Ovary (tissue), 9 donors: ENCODE data around the gene KLF16. TPM values are rescaled to one million over a fixed set of nuclear protein-coding genes. Genes with fewer than 3 reads are reported as not detected.
A peak's percentile ranks its signal among the peaks of the same experiment; 100 is the strongest.

Experiments
- DNase-seq, 5 donors: peaks; one replicate each; pipeline ENCODE4 v3.0.0-alpha.2; 2019 to 2020
- H3K27ac ChIP-seq, 2 donors: fragments of 200-600 bp; one replicate each; pipeline versions ENCODE4 v1.5.1 to v1.8.0; 2019 to 2022
- H3K27me3 ChIP-seq: fragments of 200-600 bp; one replicate; pipeline ENCODE4 v1.8.0; 2022
- H3K36me3 ChIP-seq: fragments of 200-600 bp; sonication (generic); one replicate; pipeline ENCODE4 v1.5.1; 2019
- H3K4me1 ChIP-seq: one replicate; pipeline ENCODE4 v1.8.1; 2013; ENCODE audit warnings: mild to moderate bottlenecking, moderate library complexity; ENCODE audit not compliant: insufficient read depth
- H3K4me3 ChIP-seq: fragments of 200-600 bp; sonication (generic); one replicate; pipeline ENCODE4 v1.5.1; 2017
- H3K9me3 ChIP-seq, 2 donors: fragments of 200-600 bp in 1 of 2; sonication (generic) in 1 of 2; one replicate each; pipeline versions ENCODE4 v1.5.1 to v1.8.1; 2013 to 2019; ENCODE audit warnings: mild to moderate bottlenecking in 1 of 2, moderate library complexity in 1 of 2
- EP300 ChIP-seq: sonication (generic); formaldehyde crosslinking; IDR thresholded peaks from one replicate; pipeline ENCODE4 v1.6.1; 2017; ENCODE audit warnings: antibody characterized with exemption
- POLR2A ChIP-seq: fragments of 450-650 bp; IDR thresholded peaks from one replicate; pipeline ENCODE4 v1.6.1; 2017; ENCODE audit warnings: antibody characterized with exemption, mild to moderate bottlenecking, moderate library complexity
- WGBS, 3 donors: extraction: QIAGEN DNeasy Blood & Tissue Kit in 1 of 3; methylation state at CpG; one replicate each; pipeline versions ENCODE4 v1.1.5 to v1.1.7; 2013 to 2017; 5-methylcytosine and 5-hydroxymethylcytosine counted together
- intact Hi-C, 4 donors: fragments of 100-400 bp; cut with DNase I; formaldehyde crosslinking; loops; one replicate each; pipeline versions ENCODE4 v1.11.0 to v1.15.1; 2022 to 2023
- polyA plus RNA-seq, 2 donors: library from polyadenylated mRNA; stranded (reverse); fragments of 200-250 nt in 1 of 2; fragments of 350-450 nt in 1 of 2; fragmentation: Illumina TruSeq in 1 of 2; extraction: RNeasy Lipid Tissue Mini Kit (QIAGEN cat#74804) in 1 of 2; gene quantifications; one replicate each; pipeline ENCODE4 v1.2.3, GENCODE V29; 2013 to 2014
- total RNA-seq, 7 donors: library from RNA; depleted of rRNA in 2 of 7; stranded (reverse); fragments of >200 nt in 2 of 7; fragmentation: NEBNext Ultra II Directional in 3 of 7; extraction: Animal tissue kit (Norgen Biotek cat#: 25700) in 3 of 7; gene quantifications; one replicate each; pipeline versions ENCODE4 v1.1.0 to v1.2.4, GENCODE V29; 2016 to 2023
- TF ChIP-seq, protein P1 (sequence below), 3 donors: fragments of 450-650 bp in 2 of 3; fragments of 200-600 bp in 1 of 3; IDR thresholded peaks; one replicate each; pipeline versions ENCODE4 v1.5.1 to v1.8.0; 2016 to 2022; ENCODE audit warnings: antibody characterized with exemption in 3 of 3, mild to moderate bottlenecking in 1 of 3
- donor health status: DM: no; HTN: no; CAD: no; lungs with moderate emphysema.
- donor health status: DM: no; HTN: no; CAD: no.
- donor health status: Bipolar disorder and iron deficiency.
- donor health status: DM: yes; HTN: yes; CAD: no.
- donor health status: DM: no; HTN: no; CAD: no.
- donor health status: DM: yes; HTN: yes; CAD: no.

KLF16 gene
- total and polyA plus RNA-seq, 9 donors: 0.63 to 26.6 (median 14.4) TPM

DNA sequence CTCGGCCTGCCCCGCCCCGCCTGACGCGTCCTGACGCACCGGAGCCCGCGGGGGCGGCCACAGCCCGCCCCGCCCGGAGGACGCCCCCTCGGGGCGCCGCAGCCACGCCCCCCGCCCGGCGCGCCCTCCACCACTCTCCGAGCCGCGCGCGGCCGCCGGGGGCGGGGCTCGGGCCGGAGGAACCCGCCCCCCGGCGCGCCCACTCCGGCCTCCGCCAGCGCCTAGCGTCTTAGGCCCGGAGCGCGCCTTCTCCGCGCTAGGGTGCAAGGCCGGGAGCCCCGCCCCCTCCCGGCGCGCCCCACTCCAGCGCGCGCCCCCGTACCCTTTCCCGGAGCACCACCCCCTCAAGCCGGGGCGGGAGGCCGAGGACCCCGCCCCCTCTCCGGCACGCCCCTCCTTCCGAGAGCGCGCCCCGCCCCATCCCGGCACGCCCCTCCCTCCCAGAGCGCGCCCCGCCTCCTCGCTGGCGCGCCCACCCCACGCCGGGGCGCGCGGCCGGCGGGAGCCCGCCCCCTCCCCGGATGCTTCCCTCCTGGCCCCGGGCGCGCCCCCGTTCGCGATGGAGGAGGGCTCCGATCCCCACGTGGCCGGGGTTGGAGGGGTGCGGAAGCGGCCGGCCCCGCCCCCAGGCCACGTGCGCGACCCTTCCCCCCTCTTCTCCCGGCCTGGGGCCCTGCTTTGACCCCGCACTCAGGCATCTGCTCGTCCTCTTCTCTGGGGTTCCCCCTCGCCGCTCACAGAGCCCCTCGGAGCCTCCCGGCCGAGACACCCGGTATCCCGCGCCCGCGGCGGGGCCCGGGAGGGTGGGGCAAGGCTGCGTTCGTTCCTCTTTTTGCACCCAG is 480 bp upstream of the KLF16 start:
- Histone ChIP-seq H3K4me1 (peaks cover 17% of the 10 kb centered on the region), H3K4me3 (peak overlapping the region; percentile 79), H3K36me3 (no peaks in the 10 kb centered on the region), H3K27me3 (no peaks in the 10 kb centered on the region), H3K9me3 (no peaks in the 10 kb centered on the region), H3K27ac (peak overlapping the region; percentile 50 to 87)
- TF ChIP-seq POLR2A: peak; percentile 13
- no peak for TF ChIP-seq EP300
- DNase-seq: peak; percentile 87 to 94 (median 93)
- intact Hi-C loops: no loop called here
- WGBS, 3 donors: 0 to 1% (median 1%) methylated on average over 16 to 115 of the region's 115 CpGs

DNA sequence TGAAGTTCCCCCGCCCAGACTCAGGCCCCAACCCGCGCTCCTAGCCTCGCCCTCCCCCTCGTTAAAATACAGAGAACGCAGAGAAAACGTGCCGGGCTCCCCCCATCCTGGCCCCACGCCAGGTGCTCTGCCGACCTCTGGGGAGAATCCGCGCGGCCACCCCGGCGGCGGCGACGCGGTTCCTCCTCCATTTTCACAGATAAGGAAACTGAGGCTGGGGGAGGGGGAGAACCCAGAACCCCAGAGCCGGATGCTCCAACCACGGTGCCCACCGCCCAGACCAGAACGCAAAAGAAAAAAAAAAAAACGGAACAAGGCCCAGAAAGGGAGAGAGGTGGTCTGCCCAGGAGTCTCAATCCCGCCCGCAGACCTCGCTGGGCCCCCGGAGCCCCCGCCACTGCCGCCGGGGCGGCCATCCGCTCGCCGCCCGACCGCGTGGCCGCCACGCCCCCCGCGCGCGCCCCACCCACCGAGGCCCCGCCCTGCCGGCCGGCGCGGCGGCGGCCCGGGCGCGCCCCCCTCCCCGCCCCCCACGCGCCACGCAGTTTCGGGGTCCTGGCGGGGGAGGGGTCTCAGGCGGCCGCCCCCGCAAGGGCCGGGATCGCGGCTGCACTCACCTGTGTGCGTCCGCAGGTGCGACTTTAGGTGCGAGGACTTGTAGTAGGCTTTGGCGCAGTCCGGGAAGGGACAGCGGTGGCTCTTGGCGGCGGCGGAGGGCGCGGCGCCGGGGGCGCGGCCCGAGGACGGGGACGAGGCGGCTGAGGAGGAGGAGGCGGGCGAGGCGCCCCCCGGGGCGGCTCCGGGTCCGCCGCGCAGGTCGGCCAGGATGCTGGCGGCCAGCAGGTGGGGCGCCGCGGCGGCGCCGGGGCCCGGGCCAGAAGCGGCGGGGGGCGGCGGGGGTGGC is 703 bp downstream of the KLF16 start:
- no peaks in the 10 kb centered on the region for H3K9me3 ChIP-seq
- intact Hi-C loops: no loop called here
- TF ChIP-seq EP300 (no peak), POLR2A (no peak)
- TF ChIP-seq, protein P1, sequence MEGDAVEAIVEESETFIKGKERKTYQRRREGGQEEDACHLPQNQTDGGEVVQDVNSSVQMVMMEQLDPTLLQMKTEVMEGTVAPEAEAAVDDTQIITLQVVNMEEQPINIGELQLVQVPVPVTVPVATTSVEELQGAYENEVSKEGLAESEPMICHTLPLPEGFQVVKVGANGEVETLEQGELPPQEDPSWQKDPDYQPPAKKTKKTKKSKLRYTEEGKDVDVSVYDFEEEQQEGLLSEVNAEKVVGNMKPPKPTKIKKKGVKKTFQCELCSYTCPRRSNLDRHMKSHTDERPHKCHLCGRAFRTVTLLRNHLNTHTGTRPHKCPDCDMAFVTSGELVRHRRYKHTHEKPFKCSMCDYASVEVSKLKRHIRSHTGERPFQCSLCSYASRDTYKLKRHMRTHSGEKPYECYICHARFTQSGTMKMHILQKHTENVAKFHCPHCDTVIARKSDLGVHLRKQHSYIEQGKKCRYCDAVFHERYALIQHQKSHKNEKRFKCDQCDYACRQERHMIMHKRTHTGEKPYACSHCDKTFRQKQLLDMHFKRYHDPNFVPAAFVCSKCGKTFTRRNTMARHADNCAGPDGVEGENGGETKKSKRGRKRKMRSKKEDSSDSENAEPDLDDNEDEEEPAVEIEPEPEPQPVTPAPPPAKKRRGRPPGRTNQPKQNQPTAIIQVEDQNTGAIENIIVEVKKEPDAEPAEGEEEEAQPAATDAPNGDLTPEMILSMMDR (IDR thresholded peaks at IDR 0.05): no peak
- H3K36me3 ChIP-seq: no peaks in the 10 kb centered on the region
- no peaks in the 10 kb centered on the region for H3K27me3 ChIP-seq
- peaks cover 18% of the 10 kb centered on the region for H3K4me1 ChIP-seq
- H3K4me3 ChIP-seq: peak overlapping the region; percentile 79
- peak in 4 of 5 donors; percentile 68 to 79 (median 73) for DNase-seq
- H3K27ac ChIP-seq: peak overlapping the region; percentile 41 to 61
- 1% methylated on average over 65 to 109 of the region's 109 CpGs for WGBS, 3 donors

DNA sequence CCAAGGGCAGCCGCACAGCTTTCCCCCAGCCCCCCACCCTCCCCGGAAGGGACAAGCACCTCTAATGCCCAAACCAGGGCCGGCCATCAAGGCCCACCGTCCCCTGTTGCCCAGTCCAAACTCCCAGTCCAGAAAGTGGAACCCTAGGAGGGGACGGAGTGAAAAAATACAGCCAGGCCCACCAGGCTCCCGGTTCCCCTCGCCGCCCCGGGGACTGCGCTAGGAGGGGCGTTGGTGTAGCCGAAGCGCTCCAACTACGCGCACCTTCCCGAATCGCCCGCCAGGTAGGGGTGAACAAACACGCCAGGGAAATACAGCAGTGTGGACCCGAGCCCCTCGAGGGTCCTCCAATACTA is 1.3 kb downstream of the KLF16 start:
- Histone ChIP-seq H3K9me3 (no peaks in the 10 kb centered on the region), H3K4me3 (peak overlapping the region; percentile 79), H3K4me1 (peaks cover 22% of the 10 kb centered on the region), H3K36me3 (no peaks in the 10 kb centered on the region), H3K27ac (peak overlapping the region; percentile 41 to 61), H3K27me3 (no peaks in the 10 kb centered on the region)
- DNase-seq: no peak
- 4 to 8% (median 5%) methylated on average over 20 to 21 of the region's 21 CpGs for WGBS, 3 donors
- intact Hi-C loops: no loop called here
- TF ChIP-seq POLR2A (peak; percentile 25), EP300 (no peak)
- TF ChIP-seq, protein P1 (IDR thresholded peaks at IDR 0.05): no peak

GRCh38 chr19:1861599-1862031 is 1.8 kb downstream of the KLF16 start:
- peak in 2 of 5 donors; percentile 44 to 57 for DNase-seq
- intact Hi-C loops: no loop called here
- Histone ChIP-seq H3K9me3 (no peaks in the 10 kb centered on the region), H3K4me1 (peaks cover 23% of the 10 kb centered on the region), H3K27ac (peak overlapping the region; percentile 41 to 61), H3K27me3 (no peaks in the 10 kb centered on the region), H3K36me3 (no peaks in the 10 kb centered on the region), H3K4me3 (no peak overlapping the region)
- TF ChIP-seq, protein P1 (IDR thresholded peaks at IDR 0.05): no peak
- TF ChIP-seq EP300 (no peak), POLR2A (no peak)
- 17 to 29% (median 27%) methylated on average over 23 of the region's 23 CpGs for WGBS, 3 donors
